GM19025 (cell line): Measurements from ENCODE around the gene OR10H3.
"Not testable (repeated sequence)": the region's sequence is repeated elsewhere in the genome, so short reads cannot be mapped to it uniquely, and the experiment has no call there.

ENCODE experiments used
- ATAC-seq: cut with Tn5 transposase; IDR thresholded peaks from one replicate; pipeline ENCODE4 v1.9.1; 2021; ENCODE audit warnings: mild to moderate bottlenecking, low read depth, moderate library complexity; ENCODE audit not compliant: unreplicated experiment

Gene OR10H3

DNA sequence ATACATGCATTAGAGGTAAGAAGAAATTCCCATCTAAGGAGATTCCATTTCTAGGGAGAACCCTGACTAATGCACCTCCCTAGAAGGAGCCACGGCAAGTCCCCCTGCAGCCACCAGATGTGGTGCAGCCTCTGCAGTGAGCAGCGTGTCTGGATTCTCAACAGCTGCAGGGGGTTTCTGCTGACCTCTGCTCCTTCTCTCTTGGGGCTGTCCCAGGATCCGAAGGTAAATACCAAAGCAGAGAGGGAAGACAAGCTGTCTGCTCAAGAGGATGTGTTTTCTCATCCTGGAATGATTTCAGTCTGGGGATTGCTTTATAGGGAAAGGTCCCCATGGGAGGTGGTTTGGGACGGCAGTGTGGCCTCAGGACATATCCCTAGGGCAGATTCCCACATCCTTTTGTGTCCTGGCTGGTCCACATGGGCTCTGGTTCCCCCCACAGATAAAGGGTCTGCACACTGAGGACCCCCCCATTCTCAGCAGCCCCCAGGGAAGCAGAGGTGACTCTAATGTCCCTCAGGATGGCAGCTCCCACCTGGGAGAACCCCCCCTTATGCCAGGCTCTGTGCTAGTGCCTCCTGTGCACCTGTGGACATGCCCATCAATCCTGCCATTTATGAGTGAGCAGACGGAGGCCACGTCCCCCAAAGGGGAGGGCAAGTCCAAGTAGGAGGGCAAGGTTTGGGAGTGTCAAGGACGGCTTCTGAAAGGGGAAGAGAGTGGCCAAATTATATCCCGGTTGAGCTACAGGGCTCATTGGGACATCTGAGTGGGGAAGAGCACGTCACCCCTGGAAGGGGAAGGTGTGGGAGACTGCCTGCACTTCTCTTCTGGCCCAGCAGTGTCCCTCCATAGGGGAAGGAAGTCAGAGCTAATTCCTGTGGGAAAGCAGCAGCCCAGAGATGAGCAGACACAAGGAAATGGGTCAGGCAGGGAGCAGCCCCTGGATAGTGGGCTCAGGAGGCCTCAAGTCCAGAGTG, 39.5 kb downstream of the OR10H3 start:
- ATAC-seq, result no peak

GRCh38 chr19:15779756-15780476, 42.1 kb downstream of the OR10H3 start:
- no peak for ATAC-seq

DNA sequence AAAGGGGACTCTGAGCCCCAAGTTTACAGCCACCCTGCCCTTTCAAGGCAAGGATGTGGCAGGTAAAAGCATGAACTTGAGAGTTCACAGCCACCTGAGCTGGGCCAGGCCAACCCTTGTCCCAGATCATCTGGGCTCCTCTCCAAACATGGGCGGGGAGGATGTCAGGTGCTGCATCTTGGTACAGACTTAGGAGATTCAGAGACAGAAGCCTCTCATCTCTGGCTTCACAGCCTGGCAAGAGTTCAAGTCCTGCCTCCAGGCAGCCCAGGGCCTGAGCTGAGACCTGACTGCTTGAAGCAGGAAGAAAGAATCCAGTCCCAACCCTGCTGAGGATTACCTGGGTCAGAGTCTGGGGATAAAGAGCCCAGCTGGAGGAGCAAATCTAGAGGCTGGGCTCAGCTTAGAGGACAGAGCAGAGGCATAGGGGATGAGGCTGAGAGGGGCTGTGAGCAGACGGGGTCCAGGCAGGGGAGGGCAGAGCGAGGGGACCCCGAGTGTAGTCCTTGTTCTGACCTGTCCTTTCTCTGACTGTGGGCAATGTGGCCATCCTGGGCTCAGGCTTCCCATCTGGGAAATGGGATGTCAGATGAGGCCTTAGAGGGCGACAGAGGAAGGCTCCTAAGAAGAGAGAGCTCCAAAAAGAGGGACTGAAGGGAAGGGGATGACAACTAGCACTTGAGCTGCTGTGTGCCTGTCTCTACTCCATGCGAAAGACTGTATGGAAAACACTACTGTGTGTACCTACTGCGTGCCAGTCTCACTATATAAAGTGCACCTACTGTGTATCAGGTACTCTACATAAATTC, 43.0 kb downstream of the OR10H3 start:
- ATAC-seq, result no peak

DNA sequence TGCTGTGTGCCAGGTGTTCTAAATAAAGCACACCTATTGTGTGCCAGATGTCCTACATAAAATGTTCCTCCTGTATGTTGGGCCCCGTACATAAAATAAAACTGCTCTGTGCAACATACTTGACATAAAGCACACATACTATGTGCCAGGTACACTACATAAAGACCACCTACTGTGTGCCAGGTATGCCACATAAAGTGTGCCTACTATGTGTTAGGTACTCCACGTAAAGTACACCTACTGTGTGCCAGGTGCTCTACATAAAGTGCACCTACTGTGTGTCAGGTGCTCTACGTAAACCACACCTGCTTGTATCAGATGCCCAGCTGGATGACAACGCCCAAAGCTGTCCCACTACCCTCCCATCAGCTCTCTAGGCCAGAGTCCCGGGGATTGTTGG, 43.9 kb downstream of the OR10H3 start:
- ATAC-seq, result no peak

GRCh38 chr19:15782211-15782610, 44.4 kb downstream of the OR10H3 start:
- no peak for ATAC-seq

DNA sequence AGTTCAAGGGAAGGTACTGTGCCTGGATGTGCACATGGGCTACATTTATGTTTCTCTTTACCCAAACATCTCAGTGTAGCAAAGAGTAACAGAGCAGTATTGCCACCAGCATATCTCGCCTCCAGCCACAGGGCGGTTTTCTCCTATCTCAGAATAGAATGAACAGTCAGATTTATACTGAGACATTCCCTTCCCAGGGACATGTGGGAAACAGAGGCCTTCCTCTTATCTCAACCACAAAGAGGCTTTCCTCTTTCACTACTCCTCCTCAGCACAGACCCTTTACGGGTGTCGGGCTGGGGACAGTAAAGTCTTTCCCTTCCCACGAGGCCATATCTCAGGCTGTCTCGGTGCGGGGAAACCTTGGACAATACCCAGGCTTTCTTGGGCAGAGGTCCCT, 45.1 kb downstream of the OR10H3 start:
- ATAC-seq, result not testable (repeated sequence)

GRCh38 chr19:15787611-15788155, 49.9 kb downstream of the OR10H3 start, which contains the start of gene OR10H5:
TSS of gene OR10H5 (plus strand) at chr19:15787661. CDS start at chr19:15794049, 6,388 bp downstream.
- ATAC-seq, result no peak

- no peak for ATAC-seq
These were observed 50.9 kb downstream of the OR10H3 start for GRCh38 chr19:15788594-15789270.

GRCh38 chr19:15790096-15790495, 52.3 kb downstream of the OR10H3 start:
- no peak for ATAC-seq
